GM18508 (cell line): ENCODE data around the gene GPR35.
"Not testable (repeated sequence)": the region's sequence is repeated elsewhere in the genome, so short reads cannot be mapped to it uniquely, and the experiment has no call there.

ENCODE experiments used
- ATAC-seq: cut with Tn5 transposase; IDR thresholded peaks from one replicate; pipeline ENCODE4 v1.9.1; 2021; ENCODE audit warnings: moderate number of reproducible peaks; ENCODE audit not compliant: insufficient read depth, unreplicated experiment

The GPR35 gene

GRCh38 chr2:240648650-240649275 lies 23.5 kb downstream of the GPR35 start:
- ATAC-seq, result no peak

GRCh38 chr2:240649331-240649730 lies 24.1 kb downstream of the GPR35 start:
- no peak for ATAC-seq

DNA sequence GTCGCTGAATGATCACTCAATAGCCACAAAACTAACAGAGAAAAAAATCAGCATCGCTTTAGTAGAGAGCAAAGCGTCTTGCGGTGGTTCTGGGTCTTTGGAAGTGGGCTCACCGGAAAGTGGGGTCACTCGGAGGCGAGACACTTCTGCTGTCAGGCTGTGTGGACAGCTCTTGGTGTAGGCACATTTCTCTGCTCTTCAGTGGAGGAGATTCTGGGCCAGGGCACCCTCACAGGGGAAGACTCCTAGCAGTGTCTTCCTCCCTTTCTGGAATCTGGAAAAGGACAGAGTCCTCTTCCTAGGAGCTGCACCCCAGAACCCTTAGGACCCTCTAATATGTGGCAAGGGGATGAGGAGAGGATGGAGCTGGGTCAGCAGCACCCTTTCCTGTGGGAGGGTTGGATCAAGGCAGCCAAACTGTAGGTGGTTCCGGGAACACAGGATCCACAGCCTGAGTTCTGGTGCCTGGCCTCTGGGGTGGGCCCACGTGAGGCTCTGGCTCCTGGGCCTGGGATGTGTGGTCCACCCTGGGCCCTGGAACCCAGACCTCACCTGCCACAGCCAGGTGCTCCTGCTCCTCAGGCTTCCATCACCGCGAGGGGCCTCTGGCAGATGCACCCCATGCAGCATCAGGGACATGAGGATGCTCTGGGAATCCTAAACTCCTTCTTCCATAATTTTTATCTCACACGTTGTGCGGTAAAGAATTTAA lies 25.1 kb downstream of the GPR35 start:
- ATAC-seq, result no peak

DNA sequence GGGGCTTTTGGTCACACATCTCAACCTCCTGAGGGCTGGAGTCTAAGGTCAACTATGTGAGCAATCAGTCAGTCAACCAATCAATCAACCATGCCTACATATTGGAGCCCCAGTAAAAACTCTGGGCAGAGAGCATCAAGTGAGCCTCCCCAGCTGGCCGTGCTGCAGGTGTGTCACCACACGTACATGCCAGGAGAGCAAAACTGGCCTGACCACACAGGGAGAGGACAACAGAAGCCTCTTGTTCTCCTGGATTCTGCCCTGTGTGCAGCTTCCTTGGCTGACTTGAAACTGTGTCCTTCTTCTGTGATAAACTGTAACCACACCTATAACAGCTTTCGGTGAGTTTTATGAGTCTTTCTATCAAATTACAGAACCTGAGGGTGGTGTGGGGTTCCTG lies 25.9 kb downstream of the GPR35 start:
- ATAC-seq, result no peak

GRCh38 chr2:240655931-240656886 lies 30.9 kb downstream of the GPR35 start:
- no peak for ATAC-seq

DNA sequence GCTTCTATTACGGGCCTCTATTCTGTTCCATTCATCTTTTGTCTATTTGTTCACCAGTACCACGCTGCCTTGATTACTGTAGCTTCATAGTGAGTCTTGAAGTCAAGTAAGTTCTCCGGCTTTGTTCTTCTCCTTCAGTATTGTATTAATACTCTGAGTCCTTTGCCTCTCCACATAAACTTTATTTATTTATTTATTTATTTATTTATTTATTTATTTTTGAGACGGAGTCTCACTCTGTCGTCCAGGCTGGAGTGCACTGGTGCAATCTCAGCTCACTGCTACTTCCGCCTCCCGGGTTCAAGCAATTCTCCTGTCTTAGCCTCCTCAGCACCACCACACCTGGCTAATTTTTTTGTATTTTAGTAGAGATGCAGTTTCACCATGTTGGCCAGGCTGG lies 34.6 kb downstream of the GPR35 start:
- not testable (repeated sequence) for ATAC-seq

DNA sequence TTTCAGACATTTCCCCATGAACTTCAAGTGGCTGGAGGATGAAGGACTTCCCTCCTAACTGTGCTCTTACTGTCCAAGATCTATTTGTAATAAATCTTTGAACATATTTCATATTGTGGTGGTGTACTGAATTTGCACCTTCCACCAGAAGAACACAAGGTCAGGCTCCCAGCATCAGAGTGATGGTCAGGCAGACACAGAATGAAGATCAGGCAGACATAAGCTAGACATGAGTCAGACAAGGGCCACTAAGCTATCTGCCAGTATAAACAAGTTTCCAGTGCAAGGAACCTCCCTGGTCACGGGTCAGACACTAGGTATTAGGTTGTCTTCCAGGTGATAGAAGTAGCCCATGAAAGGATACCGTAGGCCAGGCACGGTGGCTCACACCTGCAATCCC lies 37.4 kb downstream of the GPR35 start:
- no peak for ATAC-seq

GRCh38 chr2:240663546-240664190 lies 38.4 kb downstream of the GPR35 start:
- no peak for ATAC-seq

DNA sequence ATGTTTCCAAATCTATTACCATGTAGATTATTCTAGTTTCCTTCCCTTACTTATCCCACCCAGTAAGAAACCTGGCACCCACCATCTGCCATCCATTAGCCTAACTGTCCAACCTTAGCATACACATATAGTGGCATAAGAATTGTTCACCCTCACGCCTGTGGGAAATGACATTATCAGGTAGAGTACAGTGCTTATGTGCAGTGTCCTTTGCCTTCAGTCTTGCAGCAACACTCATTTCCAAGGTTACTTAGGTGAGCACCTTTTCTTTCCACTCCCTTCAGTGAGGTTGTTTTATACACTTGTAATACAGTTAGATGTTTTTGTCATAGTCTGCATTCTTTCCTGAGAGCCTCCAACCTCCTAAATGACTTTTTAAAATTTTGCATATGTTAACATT lies 39.3 kb downstream of the GPR35 start:
- no peak for ATAC-seq

GRCh38 chr2:240670402-240670801 lies 45.1 kb downstream of the GPR35 start:
- ATAC-seq, result no peak

GRCh38 chr2:240670950-240671349 lies 45.7 kb downstream of the GPR35 start:
- no peak for ATAC-seq

DNA sequence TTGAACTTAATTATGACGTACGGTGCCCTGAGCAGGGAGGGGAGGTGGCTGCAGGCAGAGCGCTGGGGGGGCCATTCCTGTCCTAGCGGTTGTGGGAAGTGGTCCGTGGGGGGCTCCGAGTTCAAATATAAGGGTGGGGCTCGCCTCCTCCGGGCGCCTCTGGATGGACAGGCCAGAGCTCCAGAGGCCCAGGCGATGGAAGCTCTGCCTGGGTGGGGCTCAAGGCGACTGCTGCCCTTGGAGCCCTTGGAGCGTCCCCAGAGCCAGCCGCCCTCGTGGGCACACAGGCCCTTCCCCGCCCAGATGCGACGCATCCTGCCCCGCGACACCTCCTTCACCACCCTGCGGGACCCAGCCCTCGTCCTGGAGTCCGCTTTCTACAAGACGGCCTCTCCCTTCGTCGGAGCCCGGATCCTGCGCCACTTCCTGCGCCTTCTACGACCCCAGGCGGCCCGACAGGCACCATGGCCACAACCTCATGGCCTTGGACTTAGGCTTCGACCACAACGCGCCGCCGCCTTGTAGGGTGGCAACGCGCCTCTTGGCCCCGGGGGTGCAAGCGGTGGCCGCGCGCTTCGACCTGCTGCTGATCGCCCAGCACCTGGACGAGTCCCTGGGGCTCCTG lies 46.9 kb downstream of the GPR35 start:
- ATAC-seq, result no peak

DNA sequence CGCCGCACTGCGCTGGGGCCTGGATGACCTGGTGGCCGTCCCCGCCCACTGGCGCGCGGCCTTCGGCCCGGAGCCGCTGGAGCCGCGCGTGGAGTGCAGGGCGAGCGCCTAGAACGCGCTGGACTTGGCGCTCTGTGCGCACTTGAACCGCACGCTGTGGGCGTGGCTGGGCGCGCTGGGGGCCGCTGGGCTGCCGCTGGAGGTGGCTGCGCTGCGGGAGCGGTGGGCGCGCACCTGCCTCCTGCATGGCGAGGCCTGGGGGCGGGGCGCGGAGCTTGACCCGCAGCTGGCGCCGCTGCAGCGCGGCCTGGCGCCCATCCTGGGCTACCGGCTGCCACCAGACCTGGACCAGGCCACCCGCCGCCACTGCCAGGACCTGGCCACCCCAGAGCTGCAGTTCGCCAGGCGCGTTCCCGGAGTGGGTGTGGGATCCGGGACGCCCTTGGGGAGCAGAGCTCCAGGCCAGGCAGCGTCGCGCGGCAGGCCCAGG lies 47.5 kb downstream of the GPR35 start:
- no peak for ATAC-seq

GRCh38 chr2:240674461-240675184 lies 49.3 kb downstream of the GPR35 start:
- ATAC-seq, result not testable (repeated sequence)

- not testable (repeated sequence) for ATAC-seq
These were observed 50.1 kb downstream of the GPR35 start for GRCh38 chr2:240675345-240675744.

DNA sequence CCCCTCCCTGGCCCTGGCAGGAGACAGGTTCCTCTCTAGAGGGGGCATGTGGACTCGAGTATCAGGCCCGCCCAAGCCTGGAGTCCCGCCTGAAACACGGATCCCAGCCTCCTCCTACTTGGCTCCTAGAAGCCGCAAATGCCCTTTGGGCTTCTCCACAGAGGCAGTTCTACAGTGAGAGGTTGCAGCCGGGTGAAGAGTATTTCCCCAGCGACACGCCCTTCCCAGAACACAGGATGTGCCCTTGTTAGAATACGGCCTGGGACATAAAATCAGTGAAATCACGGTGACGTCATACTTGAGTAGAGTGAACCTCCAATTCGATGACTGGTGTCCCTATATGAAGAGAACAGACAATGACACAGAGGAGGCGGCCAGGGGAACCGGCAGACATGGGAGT lies 52.8 kb downstream of the GPR35 start:
- not testable (repeated sequence) for ATAC-seq

DNA sequence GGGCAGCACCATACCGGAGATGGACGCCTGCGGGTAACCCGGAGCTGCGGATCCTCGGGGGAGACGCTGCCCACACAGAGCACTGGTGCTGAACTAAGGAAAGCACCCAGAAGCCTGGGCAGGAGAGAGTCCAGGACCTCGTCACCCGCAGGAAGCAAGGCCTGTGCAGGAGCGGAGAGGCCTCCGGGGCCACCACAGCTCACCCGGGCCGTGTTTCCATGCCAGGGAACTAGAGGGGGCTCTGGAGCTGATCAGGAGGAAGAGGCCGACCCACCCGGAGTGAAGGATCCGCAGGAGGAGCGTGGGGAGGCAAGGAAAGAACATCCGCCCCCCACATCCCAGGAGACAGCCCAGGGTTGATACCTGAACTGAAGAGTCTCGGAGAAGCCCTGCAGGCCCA lies 53.6 kb downstream of the GPR35 start:
- not testable (repeated sequence) for ATAC-seq

- not testable (repeated sequence) for ATAC-seq
These were observed 54.9 kb downstream of the GPR35 start for GRCh38 chr2:240680185-240680584.
